ENCODE results near the gene HMOX2.
A peak's percentile ranks its signal among the peaks of the same experiment; 100 is the strongest.

DNA sequence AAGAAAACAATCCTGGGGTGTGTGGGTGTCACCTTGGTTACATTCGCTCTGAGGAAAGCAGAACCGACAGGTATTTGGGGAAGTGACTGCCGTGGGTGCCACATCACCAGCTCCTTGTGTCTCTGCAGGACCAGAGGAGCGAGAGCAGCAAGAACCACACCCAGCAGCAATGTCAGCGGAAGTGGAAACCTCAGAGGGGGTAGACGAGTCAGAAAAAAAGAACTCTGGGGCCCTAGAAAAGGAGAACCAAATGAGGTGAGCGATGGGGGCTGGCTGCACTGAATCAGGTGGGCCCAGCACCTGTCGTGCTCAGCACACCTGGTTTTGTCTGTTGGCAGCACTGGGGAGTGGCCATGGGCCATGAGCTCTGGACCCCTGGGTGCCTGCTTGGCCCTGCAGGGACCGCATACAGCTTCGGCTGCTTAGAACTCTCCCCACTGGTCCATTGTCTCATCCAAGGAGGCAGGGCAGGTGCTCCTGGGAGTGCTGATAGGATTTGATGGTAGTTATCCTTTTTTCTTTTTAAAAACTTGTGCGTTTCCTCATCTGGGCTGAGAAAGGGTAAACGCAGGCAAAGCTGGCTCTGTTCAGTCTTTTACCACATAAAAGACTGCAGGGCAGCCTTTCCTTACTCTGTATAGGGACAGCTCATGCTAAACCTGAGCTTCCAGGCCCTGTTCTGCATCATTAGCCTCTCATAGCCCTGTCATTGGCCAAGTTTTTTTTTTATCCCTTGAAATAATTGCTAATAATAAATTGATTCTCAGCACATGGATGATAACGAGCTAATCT, 29.4 kb downstream of the HMOX2 start:
- TF ChIP-seq POLR2AphosphoS5 (IDR thresholded peaks at IDR 0.05; ENCODE audit: insufficient read depth in 1 of 2, low read depth in 1 of 2), result peak in 1 of 2 donors; percentile 42
- TF ChIP-seq, protein P1, sequence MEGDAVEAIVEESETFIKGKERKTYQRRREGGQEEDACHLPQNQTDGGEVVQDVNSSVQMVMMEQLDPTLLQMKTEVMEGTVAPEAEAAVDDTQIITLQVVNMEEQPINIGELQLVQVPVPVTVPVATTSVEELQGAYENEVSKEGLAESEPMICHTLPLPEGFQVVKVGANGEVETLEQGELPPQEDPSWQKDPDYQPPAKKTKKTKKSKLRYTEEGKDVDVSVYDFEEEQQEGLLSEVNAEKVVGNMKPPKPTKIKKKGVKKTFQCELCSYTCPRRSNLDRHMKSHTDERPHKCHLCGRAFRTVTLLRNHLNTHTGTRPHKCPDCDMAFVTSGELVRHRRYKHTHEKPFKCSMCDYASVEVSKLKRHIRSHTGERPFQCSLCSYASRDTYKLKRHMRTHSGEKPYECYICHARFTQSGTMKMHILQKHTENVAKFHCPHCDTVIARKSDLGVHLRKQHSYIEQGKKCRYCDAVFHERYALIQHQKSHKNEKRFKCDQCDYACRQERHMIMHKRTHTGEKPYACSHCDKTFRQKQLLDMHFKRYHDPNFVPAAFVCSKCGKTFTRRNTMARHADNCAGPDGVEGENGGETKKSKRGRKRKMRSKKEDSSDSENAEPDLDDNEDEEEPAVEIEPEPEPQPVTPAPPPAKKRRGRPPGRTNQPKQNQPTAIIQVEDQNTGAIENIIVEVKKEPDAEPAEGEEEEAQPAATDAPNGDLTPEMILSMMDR (IDR thresholded peaks at IDR 0.05), result no peak

Measured in vagina (tissue), 2 donors.